Forelimb muscle (tissue), 1 donor: Measurements from ENCODE around the gene RNASEH2A. TPM values are rescaled to one million over a fixed set of nuclear protein-coding genes. Genes with fewer than 3 reads are reported as not detected.

ENCODE experiments used
- DNase-seq: peaks from one replicate; pipeline ENCODE4 v3.0.0-alpha.2; 2013; ENCODE audit warnings: low read depth
- polyA plus RNA-seq: library from polyadenylated mRNA; unstranded; fragments of 120-200 nt; gene quantifications from one replicate; pipeline ENCODE4 v1.2.1, GENCODE V29; 2013; ENCODE audit not compliant: insufficient read length

RNASEH2A gene
- polyA plus RNA-seq: 17.3 TPM

DNA sequence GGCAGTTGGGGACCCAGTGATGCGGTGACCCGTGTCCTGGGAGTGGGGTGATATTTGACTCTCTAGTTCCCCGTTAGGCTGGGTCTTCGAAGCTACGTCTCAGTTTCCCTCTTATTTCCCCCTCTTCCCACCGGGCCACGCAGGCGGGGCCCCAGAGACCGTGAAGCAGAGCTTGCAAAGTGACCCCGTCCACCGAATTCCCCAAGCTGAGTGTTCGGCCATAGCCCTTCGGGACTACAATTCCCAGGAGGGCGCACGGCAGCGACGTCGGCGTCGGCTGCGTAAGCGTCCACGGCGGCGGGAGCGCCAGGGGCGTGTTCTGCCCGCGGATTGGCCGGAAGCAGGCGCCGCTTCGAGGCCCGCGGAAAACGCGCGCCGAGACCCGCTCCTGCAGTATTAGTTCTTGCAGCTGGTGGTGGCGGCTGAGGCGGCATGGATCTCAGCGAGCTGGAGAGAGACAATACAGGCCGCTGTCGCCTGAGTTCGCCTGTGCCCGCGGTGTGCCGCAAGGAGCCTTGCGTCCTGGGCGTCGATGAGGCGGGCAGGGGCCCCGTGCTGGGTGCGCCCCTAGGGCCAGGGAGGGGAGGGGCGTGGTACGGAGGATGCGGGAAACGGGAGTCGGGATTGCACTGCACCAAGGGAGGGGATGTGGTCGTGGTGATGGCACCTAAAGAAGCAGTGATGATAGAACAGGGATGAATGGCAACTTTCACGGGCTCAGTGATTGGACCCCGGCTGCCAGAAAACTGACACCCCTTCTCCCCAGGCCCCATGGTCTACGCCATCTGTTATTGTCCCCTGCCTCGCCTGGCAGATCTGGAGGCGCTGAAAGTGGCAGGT is at the start of gene RNASEH2A:
TSS of gene RNASEH2A (plus strand) at position 343 of the 840 bp plus-strand sequence. CDS start at position 433, 90 bp downstream.
- no peak for DNase-seq

GRCh38 chr19:12757544-12758274 is 48.7 kb upstream of the RNASEH2A start:
- DNase-seq: no peak

- no peak for DNase-seq
Measured at GRCh38 chr19:12759686-12760085, 46.7 kb upstream of the RNASEH2A start.

DNA sequence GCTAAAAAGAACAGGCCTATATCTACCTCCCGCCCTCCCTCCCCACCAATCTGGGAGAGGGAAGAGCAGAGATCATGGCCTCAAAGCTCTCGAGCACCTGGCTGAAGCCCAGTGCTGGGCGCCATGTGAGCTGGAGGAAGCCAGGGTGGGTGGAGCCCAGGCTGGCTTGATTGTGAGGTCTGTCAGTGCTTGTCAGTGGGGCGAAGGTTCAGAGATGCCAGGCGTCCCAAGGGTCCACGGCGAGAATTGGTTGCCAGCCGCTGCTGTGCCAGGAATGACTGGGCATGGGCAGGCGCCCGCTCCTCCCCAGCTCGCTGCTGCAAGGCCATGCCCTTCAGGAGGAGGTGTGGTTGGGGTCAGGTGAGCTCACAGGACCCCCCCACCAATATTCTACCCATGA is 43.3 kb upstream of the RNASEH2A start:
- DNase-seq: no peak

DNA sequence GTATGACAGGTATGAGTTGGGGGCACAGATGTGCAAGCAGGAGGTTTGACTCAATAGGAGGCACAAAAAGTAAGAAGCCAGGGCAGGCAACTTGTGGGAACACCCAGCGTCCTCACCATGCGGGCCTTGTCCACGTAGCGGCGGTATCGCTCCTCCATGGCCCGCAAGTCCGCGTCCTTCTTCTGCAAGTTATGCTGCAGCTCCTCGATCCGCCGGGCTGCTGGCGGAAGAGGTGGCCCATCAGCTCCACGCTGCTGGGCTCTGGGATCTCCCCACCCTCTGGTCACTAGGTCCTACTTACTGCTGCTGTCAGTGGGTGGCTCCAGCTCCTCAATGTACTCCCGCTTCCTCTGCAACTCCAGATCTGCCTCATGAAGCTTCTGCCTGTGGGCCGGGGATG is 41.7 kb upstream of the RNASEH2A start:
- DNase-seq: no peak

DNA sequence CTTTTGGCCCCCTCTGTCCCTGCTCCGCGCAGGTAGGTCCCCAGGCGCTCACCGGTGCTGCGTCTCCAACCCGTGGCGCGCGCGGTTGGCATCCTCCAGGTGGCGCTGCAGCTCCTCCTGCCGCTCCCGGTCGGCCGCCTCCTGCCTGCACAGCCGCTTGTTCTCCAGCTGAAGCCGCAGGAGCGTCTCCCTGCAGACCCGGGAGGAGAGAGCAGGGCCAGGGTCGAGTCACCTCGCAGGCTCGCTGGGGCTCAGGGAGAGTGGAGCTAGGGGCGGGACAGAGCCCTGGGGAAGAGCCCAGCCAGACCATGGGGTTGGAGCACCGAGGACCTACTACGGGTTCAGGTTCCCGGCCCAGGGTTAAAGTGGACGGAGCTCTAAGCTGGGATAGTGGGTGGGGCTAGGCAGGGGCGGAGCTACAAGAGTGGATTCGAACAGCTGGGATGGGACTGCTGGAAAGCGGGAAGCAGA is 40.3 kb upstream of the RNASEH2A start:
- no peak for DNase-seq

- no peak for DNase-seq
Measured at GRCh38 chr19:12767150-12767549, 39.2 kb upstream of the RNASEH2A start.

GRCh38 chr19:12767666-12768065 is 38.7 kb upstream of the RNASEH2A start:
- no peak for DNase-seq

DNA sequence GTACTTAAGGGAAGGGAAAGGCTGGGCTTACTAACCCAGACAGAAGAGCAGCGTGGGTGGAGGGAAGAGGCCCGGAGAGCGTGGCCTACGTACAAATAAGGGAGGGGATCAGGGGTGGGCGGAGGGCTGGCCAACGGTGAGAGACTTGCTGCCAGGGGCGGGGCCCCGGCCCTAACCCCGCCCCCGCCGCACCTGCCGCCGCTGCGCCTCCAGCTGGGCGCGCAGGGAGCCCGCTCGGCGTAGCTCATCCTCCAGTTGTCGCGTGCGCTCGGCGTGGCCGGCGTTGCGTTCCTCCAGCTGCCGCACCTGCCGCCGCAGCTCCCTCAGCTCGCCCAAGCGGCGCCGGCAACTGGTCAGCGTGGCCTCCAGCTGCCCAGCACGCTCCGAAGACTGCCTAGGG is 36.7 kb upstream of the RNASEH2A start:
- no peak for DNase-seq

- DNase-seq: no peak
Measured at GRCh38 chr19:12770922-12771321, 35.5 kb upstream of the RNASEH2A start.

DNA sequence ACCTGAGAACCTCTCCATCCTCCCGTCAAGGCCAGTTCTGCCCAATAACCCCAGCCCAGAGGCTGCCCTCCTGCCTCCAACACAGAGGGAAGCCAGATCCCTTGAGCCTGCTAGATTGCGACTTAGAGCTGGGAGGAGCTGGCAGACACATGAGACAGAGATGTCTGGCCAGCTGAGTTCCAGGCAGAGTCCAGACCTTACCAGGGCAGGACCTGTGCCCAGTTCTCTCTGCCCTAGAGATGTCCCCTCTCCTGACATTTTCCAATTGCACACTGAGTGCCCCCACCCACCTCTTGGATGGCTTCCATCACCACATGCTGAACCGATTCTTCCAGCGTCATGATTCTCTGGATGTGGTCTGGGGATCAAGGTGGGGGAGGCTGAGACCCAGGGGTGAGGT is 34.1 kb upstream of the RNASEH2A start:
- no peak for DNase-seq

DNA sequence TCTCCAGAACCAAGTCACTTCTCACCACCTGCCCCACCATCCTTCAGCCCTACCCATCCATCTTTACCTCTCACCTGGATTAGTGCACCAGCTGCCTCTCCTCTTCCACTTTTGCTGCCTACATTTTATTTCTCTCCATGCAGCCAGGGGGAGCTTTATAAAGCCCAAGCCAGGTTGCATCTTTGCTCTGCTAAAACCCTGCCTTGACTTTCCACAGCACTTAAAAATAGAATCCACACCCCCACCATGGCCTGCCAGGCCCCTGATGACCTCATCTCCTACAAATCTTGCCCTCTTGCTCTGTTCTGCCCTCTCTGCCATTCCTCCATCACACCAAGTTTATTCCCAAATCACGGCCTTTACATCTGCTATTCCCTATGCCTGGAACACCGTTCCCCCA is 32.8 kb upstream of the RNASEH2A start:
- no peak for DNase-seq

- no peak for DNase-seq
Measured at GRCh38 chr19:12774588-12775555, 31.5 kb upstream of the RNASEH2A start, which contains the start of gene HOOK2. HOOK2 (minus strand) TSS chr19:12775552; CDS start chr19:12775449, 103 bp downstream.

GRCh38 chr19:12777217-12778016 is 29.0 kb upstream of the RNASEH2A start:
- DNase-seq: no peak

- no peak for DNase-seq
Measured at GRCh38 chr19:12778017-12778904, 28.1 kb upstream of the RNASEH2A start.

DNA sequence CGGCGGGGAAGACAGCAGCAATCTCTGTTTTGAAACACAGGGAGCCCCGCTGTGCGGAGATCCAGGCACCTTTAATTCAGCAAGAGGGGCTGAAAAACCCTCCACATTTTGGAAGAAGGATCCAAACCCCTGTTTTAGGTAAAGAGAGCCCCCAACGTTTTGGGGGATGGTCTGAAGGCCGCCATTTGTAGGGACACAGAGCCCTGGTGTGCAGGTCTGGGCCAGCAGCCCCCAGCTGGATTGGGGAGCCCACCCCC is 27.6 kb upstream of the RNASEH2A start:
- no peak for DNase-seq

DNA sequence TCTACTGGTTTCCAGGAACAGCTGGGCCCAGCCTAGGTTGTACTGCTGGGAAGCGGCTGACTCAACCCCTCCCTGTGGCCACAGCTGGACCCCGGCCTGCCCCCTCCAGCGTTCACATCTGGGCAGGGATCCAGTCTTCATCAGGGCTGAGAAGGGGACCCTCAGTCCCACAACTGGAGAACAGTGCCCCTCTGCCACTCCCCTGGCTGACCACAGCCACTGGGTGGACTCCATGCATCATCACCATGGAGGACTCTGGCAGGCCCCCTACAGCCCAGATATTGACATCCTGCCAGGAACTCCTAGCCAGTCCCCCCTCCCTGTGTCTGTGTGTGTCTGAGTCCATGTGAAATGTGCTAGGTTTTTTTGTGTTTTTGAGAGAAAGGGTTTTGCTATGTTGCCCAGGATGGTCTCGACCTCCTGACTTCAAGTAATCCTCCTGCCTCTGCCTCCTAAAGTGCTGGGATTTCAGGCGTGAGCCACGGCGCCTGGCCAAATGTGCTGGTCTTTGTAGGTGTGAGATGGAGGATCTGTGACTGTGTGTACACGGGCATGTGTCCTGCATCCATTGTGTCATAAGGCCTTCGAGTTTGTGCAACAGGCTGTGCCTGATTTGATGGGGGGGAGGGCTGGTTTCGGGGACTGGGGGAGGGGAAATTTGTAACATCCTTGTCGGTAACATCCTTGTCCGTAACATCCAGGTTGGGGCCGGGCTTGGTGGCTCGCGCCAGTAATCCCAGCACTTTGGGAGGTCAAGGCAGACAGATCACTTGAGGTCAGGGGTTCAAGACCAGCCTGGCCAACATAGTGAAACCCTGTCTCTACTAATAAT is 27.0 kb upstream of the RNASEH2A start:
- DNase-seq: no peak

DNA sequence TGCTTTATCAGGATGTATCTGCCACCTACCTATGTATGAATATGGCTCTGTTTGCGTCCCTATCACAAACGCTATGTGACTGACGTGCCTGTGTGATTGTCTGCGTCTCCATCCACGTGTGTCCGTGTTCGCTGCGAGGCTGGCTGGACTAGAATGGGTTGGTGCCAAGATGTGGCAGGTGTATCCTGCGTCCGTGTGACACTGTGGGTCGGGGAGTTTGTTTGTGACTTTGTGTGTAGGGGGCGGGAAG is 24.3 kb upstream of the RNASEH2A start:
- no peak for DNase-seq
